Suppressor macrophage treated with lipopolysaccharide for 4 hours (primary cell): ENCODE data around the gene TBCD.
A peak's percentile ranks its signal among the peaks of the same experiment; 100 is the strongest.

ENCODE experiments used
- DNase-seq: peaks from one replicate; pipeline ENCODE4 v3.0.0-alpha.2; 2020

TBCD gene

GRCh38 chr17:82812601-82813000, 60.7 kb downstream of the TBCD start:
- no peak for DNase-seq

GRCh38 chr17:82813299-82814051, 61.6 kb downstream of the TBCD start:
- no peak for DNase-seq

- no peak for DNase-seq
These were observed 63.0 kb downstream of the TBCD start for GRCh38 chr17:82814834-82815233.

- no peak for DNase-seq
These were observed 63.5 kb downstream of the TBCD start for GRCh38 chr17:82815354-82815753.

GRCh38 chr17:82815790-82816305, 64.0 kb downstream of the TBCD start:
- DNase-seq, result no peak

- no peak for DNase-seq
These were observed 64.5 kb downstream of the TBCD start for GRCh38 chr17:82816358-82816757.

- no peak for DNase-seq
These were observed 66.1 kb downstream of the TBCD start for GRCh38 chr17:82817947-82818346.

- no peak for DNase-seq
These were observed 68.7 kb downstream of the TBCD start for GRCh38 chr17:82820278-82821251.

GRCh38 chr17:82821554-82821953, 69.7 kb downstream of the TBCD start:
- no peak for DNase-seq

- DNase-seq, result no peak
These were observed 70.4 kb downstream of the TBCD start for GRCh38 chr17:82822281-82822680.

GRCh38 chr17:82823004-82823403, 71.1 kb downstream of the TBCD start:
- no peak for DNase-seq

GRCh38 chr17:82825540-82826124, 73.8 kb downstream of the TBCD start:
- no peak for DNase-seq

GRCh38 chr17:82826211-82826610, 74.3 kb downstream of the TBCD start:
- DNase-seq, result no peak

GRCh38 chr17:82826956-82827355, 75.1 kb downstream of the TBCD start:
- no peak for DNase-seq

GRCh38 chr17:82828875-82829487, 77.1 kb downstream of the TBCD start:
- no peak for DNase-seq

GRCh38 chr17:82830249-82830661, 78.4 kb downstream of the TBCD start:
- no peak for DNase-seq

GRCh38 chr17:82831041-82831817, 79.4 kb downstream of the TBCD start:
- no peak for DNase-seq

- DNase-seq, result no peak
These were observed 79.9 kb downstream of the TBCD start for GRCh38 chr17:82831818-82832200.

- DNase-seq, result no peak
These were observed 80.5 kb downstream of the TBCD start for GRCh38 chr17:82832411-82832810.

- DNase-seq, result no peak
These were observed 81.1 kb downstream of the TBCD start for GRCh38 chr17:82832881-82833475.

- peak; percentile 31 for DNase-seq
These were observed 83.3 kb downstream of the TBCD start for GRCh38 chr17:82835122-82835521.
